PC-9 (cell line): ENCODE measurements around the gene ALKBH2. TPM values are rescaled to one million over a fixed set of nuclear protein-coding genes. Genes with fewer than 3 reads are reported as not detected.
A peak's percentile ranks its signal among the peaks of the same experiment; 100 is the strongest.

Experiments
- Bru-seq: library from RNA; stranded (reverse); fragments of 400-500 nt; gene quantifications from one replicate; lab custom pipeline; 2021; lab: Mats Ljungman, UMichigan
- BruChase-seq, 2 experiments: library from RNA; stranded (reverse); fragments of 400-500 nt; gene quantifications; one replicate each; lab custom pipeline; 2021; lab: Mats Ljungman, UMichigan
- BruUV-seq: library from RNA; stranded (reverse); fragments of 400-500 nt; replicated peaks from 2 replicates; lab custom pipeline; 2021; lab: Mats Ljungman, UMichigan
- CTCF ChIA-PET: fragments of 300-600 bp; sonication (Branson Sonifier 250); formaldehyde crosslinking; loops from one replicate; lab custom pipeline; 2022; ENCODE audit warnings: antibody characterized with exemption; lab: Charles Lee
- POLR2A ChIA-PET: fragments of 300-600 bp; sonication (Branson Sonifier 250); formaldehyde crosslinking; loops from one replicate; lab custom pipeline; 2022; ENCODE audit warnings: antibody characterized with exemption; ENCODE audit not compliant: unreplicated experiment; lab: Charles Lee
- DNase-seq, 2 experiments: peaks; one replicate each; pipeline versions ENCODE4 v3.0.0 to v3.0.0-alpha.2; 2015 to 2022; ENCODE audit warnings: mixed read lengths in 1 of 2
- H2AFZ ChIP-seq: fragments of 200-600 bp; sonication (generic); 2 replicates; pipeline ENCODE4 v1.8.1; 2017; ENCODE audit warnings: antibody characterized with exemption
- H3F3A ChIP-seq: fragments of 200-600 bp; sonication (generic); 2 replicates; pipeline ENCODE4 v1.8.1; 2017; ENCODE audit warnings: antibody characterized with exemption, mild to moderate bottlenecking, low read depth; ENCODE audit not compliant: insufficient read depth
- H3K27ac ChIP-seq: fragments of 200-600 bp; sonication (generic); 2 replicates; pipeline ENCODE4 v1.6.1; 2016; ENCODE audit warnings: mixed run types
- H3K27me3 ChIP-seq: fragments of 200-600 bp; sonication (generic); 2 replicates; pipeline ENCODE4 v1.6.1; 2016; ENCODE audit warnings: low read depth, mixed run types; ENCODE audit not compliant: insufficient read depth
- H3K36me3 ChIP-seq: fragments of 200-600 bp; sonication (generic); 2 replicates; pipeline ENCODE4 v1.6.1; 2016; ENCODE audit warnings: low read depth, mixed run types
- H3K4me1 ChIP-seq: fragments of 200-600 bp; sonication (generic); replicated peaks from 2 replicates; pipeline ENCODE4 v1.6.1; 2016; ENCODE audit warnings: mixed run types; ENCODE audit not compliant: insufficient read depth
- H3K4me2 ChIP-seq: fragments of 200-600 bp; sonication (generic); 2 replicates; pipeline ENCODE4 v1.6.1; 2017; ENCODE audit warnings: mixed run types
- H3K4me3 ChIP-seq: fragments of 200-600 bp; sonication (generic); 2 replicates; pipeline ENCODE4 v1.6.1; 2016; ENCODE audit warnings: mixed run types
- H3K79me2 ChIP-seq: fragments of 200-600 bp; sonication (generic); 2 replicates; pipeline ENCODE4 v1.6.1; 2017; ENCODE audit warnings: low read depth, mixed run types
- H3K9me2 ChIP-seq: fragments of 200-600 bp; sonication (generic); 2 replicates; pipeline ENCODE4 v1.8.1; 2017; ENCODE audit warnings: mild to moderate bottlenecking; ENCODE audit not compliant: insufficient read depth
- H3K9me3 ChIP-seq: fragments of 200-600 bp; sonication (generic); 2 replicates; pipeline ENCODE4 v1.8.1; 2016; ENCODE audit warnings: low read depth; ENCODE audit not compliant: insufficient read depth
- H4K20me1 ChIP-seq: fragments of 200-600 bp; sonication (generic); 2 replicates; pipeline ENCODE4 v1.8.1; 2017; ENCODE audit not compliant: insufficient read depth
- CTCF ChIP-seq: fragments of 200-600 bp; sonication (generic); conservative IDR thresholded peaks from 2 replicates; pipeline ENCODE4 v1.6.1; 2017; ENCODE audit warnings: mixed run types, antibody characterized with exemption, mild to moderate bottlenecking, moderate library complexity
- EZH2 ChIP-seq: fragments of 200-600 bp; sonication (generic); IDR thresholded peaks from 2 replicates; pipeline ENCODE4 v1.8.0; 2017; ENCODE audit warnings: antibody characterized with exemption, low read depth
- intact Hi-C: fragments of 100-400 bp; cut with micrococcal nuclease; formaldehyde crosslinking; loops from one replicate; pipeline ENCODE4 v1.10.0; 2022; ENCODE audit not compliant: unreplicated experiment
- long read RNA-seq: library from polyadenylated mRNA; stranded (forward); transcript quantifications from one replicate; pipeline ENCODE4 v2.0.0, GENCODE V29; 2022
- total RNA-seq: library from RNA; stranded (reverse); gene quantifications from 2 replicates; pipeline ENCODE4 v1.2.3, GENCODE V29; 2021

ALKBH2 gene
- total RNA-seq, result 14.9 and 15.2 TPM in 2 replicates
- percentile 53 among the genes with signal in this experiment for Bru-seq, nascent RNA
- percentile 56 among the genes with signal in this experiment for BruChase-seq, experiment 1, labeled RNA remaining after a 2-hour chase
- BruChase-seq, experiment 2, labeled RNA remaining after a 6-hour chase, result percentile 59 among the genes with signal in this experiment
- long read RNA-seq, transcript ALKBH2-201 (4 exons, 1,030 nt), result minor isoform, 7 of 24 reads
- long read RNA-seq, transcript ALKBH2-202 (4 exons, 1,159 nt), result major isoform, 9 of 24 reads
- long read RNA-seq, partial matches to known transcripts, result 4 of 24 reads
- long read RNA-seq, other reads (novel, unspliced or antisense), result 4 of 24 reads

- Histone ChIP-seq H3F3A (no peaks in the 10 kb centered on the region), H3K79me2 (peaks cover 17% of the 10 kb centered on the region), H3K4me1 (peaks cover 18% of the 10 kb centered on the region; the same call in 1 of the 2 replicates), H3K27me3 (no peaks in the 10 kb centered on the region), H3K4me3 (peak within 1 kb of the TSS; percentile 72), H3K9me3 (no peaks in the 10 kb centered on the region), H4K20me1 (no peaks in the 10 kb centered on the region), H3K4me2 (peak within 1 kb of the TSS; percentile 100), H3K36me3 (peaks cover 3% of the 10 kb centered on the region; the same call in 1 of the 2 replicates), H2AFZ (peak within 1 kb of the TSS; percentile 96), H3K27ac (peak within 1 kb of the TSS; percentile 26; the same call in 1 of the 2 replicates), H3K9me2 (no peaks in the 10 kb centered on the region)
- CTCF ChIA-PET, result no interaction called here
- POLR2A ChIA-PET, result no interaction called here
- peak; percentile 82 to 89 for DNase-seq
- intact Hi-C loops, result loop anchor here (1.0 to 10.0 kb wide), 7 partner anchors 141 to 1178 kb away; partner anchors contain the start of gene FICD
- TF ChIP-seq CTCF, result peak; percentile 90
- no peak for TF ChIP-seq EZH2
- TSS peak; percentile 67 for BruUV-seq
These were observed at the start of gene ALKBH2 for GRCh38 chr12:109093022-109093918. TSS of gene ALKBH2 (minus strand) at chr12:109093472. CDS start at chr12:109092786, 686 bp downstream.

GRCh38 chr12:109140560-109140959 lies 47.3 kb upstream of the ALKBH2 start:
- Histone ChIP-seq H4K20me1 (no peaks in the 10 kb centered on the region), H3K4me3 (no peak overlapping the region), H3K4me1 (no peaks in the 10 kb centered on the region), H3K4me2 (no peak overlapping the region), H3K36me3 (no peaks in the 10 kb centered on the region), H3K9me3 (no peaks in the 10 kb centered on the region), H3K27me3 (peaks cover 31% of the 10 kb centered on the region), H2AFZ (no peak overlapping the region), H3K9me2 (no peaks in the 10 kb centered on the region), H3K79me2 (no peaks in the 10 kb centered on the region), H3K27ac (no peak overlapping the region), H3F3A (no peaks in the 10 kb centered on the region)
- POLR2A ChIA-PET, result no interaction called here
- DNase-seq, result no peak
- CTCF ChIA-PET, result interaction anchor here (0.5 kb wide), 1 partner anchor 15 kb away, joined by 6 read pairs; no protein-coding TSS in a partner anchor
- no TSS peak for BruUV-seq
- intact Hi-C loops, result no loop called here
- no peak for TF ChIP-seq CTCF

- no peaks in the 10 kb centered on the region for H3K4me1 ChIP-seq
- POLR2A ChIA-PET, result no interaction called here
- no peaks in the 10 kb centered on the region for H4K20me1 ChIP-seq
- intact Hi-C loops, result no loop called here
- H3K27ac ChIP-seq, result no peak overlapping the region
- H3F3A ChIP-seq, result no peaks in the 10 kb centered on the region
- no peaks in the 10 kb centered on the region for H3K9me2 ChIP-seq
- DNase-seq, result no peak
- H3K4me3 ChIP-seq, result no peak overlapping the region
- peaks cover 32% of the 10 kb centered on the region for H3K27me3 ChIP-seq
- H3K36me3 ChIP-seq, result no peaks in the 10 kb centered on the region
- H3K79me2 ChIP-seq, result no peaks in the 10 kb centered on the region
- no peak overlapping the region for H2AFZ ChIP-seq
- TF ChIP-seq CTCF (no peak), EZH2 (no peak)
- no peak overlapping the region for H3K4me2 ChIP-seq
- CTCF ChIA-PET, result no interaction called here
- no TSS peak for BruUV-seq
- no peaks in the 10 kb centered on the region for H3K9me3 ChIP-seq
These were observed 46.5 kb upstream of the ALKBH2 start for GRCh38 chr12:109139791-109140190.
